GM23338 (cell line): ENCODE measurements around the gene CHMP3. TPM values are rescaled to one million over a fixed set of nuclear protein-coding genes. Genes with fewer than 3 reads are reported as not detected.

ENCODE experiments used
- ATAC-seq: fragments of 200-7000 bp; cut with Tn5 transposase; 3 replicates; pipeline ENCODE4 v1.9.1; 2020
- DNase-seq: peaks from one replicate; pipeline ENCODE4 v3.0.0-alpha.2; 2015; ENCODE audit warnings: low spot score
- H2AFZ ChIP-seq: fragments of 200-600 bp; sonication (generic); 2 replicates; pipeline ENCODE4 v1.8.0; 2016; ENCODE audit warnings: antibody characterized with exemption, mild to moderate bottlenecking, moderate library complexity
- H3F3A ChIP-seq: fragments of 200-600 bp; sonication (generic); replicated peaks from 2 replicates; pipeline ENCODE4 v1.8.0; 2017; ENCODE audit warnings: antibody characterized with exemption, mixed run types, low read depth
- H3K27ac ChIP-seq: fragments of 200-600 bp; sonication (generic); 2 replicates; pipeline ENCODE4 v1.6.1; 2016; ENCODE audit warnings: low read depth
- H3K27me3 ChIP-seq: fragments of 200-600 bp; sonication (generic); 2 replicates; pipeline ENCODE4 v1.8.0; 2016; ENCODE audit warnings: mild to moderate bottlenecking, mixed run types, moderate library complexity; ENCODE audit not compliant: insufficient read depth
- H3K36me3 ChIP-seq: fragments of 200-600 bp; sonication (generic); 2 replicates; pipeline ENCODE4 v1.8.0; 2016; ENCODE audit warnings: mild to moderate bottlenecking; ENCODE audit not compliant: insufficient read depth
- H3K4me1 ChIP-seq: fragments of 200-600 bp; sonication (generic); 2 replicates; pipeline ENCODE4 v1.8.0; 2016; ENCODE audit warnings: mild to moderate bottlenecking, moderate library complexity; ENCODE audit not compliant: insufficient read depth
- H3K4me2 ChIP-seq: fragments of 200-600 bp; sonication (generic); 2 replicates; pipeline ENCODE4 v1.7.1; 2017; ENCODE audit warnings: mixed run types
- H3K4me3 ChIP-seq: fragments of 200-600 bp; sonication (generic); 2 replicates; pipeline ENCODE4 v1.6.1; 2016; ENCODE audit warnings: mixed run types
- H3K79me2 ChIP-seq: fragments of 200-600 bp; sonication (generic); replicated peaks from 2 replicates; pipeline ENCODE4 v1.8.0; 2017; ENCODE audit warnings: mild to moderate bottlenecking; ENCODE audit not compliant: insufficient read depth
- H3K9me2 ChIP-seq: fragments of 200-600 bp; sonication (generic); 2 replicates; pipeline ENCODE4 v1.8.0; 2017; ENCODE audit not compliant: insufficient read depth
- H4K20me1 ChIP-seq: fragments of 200-600 bp; sonication (generic); replicated peaks from 2 replicates; pipeline ENCODE4 v1.8.0; 2017; ENCODE audit warnings: mild to moderate bottlenecking; ENCODE audit not compliant: insufficient read depth
- H3K27ac Mint-ChIP-seq: 2 replicates; pipeline ENCODE4 v1.8.0; 2020; ENCODE audit warnings: inconsistent platforms, mild to moderate bottlenecking, moderate library complexity, mixed read lengths
- H3K27me3 Mint-ChIP-seq: 3 replicates; pipeline ENCODE4 v1.8.0; 2022; ENCODE audit warnings: low read depth, mild to moderate bottlenecking, moderate library complexity, mixed read lengths, inconsistent platforms; ENCODE audit not compliant: insufficient read depth, poor library complexity
- H3K36me3 Mint-ChIP-seq: 3 replicates; pipeline ENCODE4 v1.8.0; 2021; ENCODE audit warnings: low read depth, mild to moderate bottlenecking, inconsistent platforms, moderate library complexity, mixed read lengths
- H3K4me1 Mint-ChIP-seq: 3 replicates; pipeline ENCODE4 v1.8.0; 2020; ENCODE audit warnings: mild to moderate bottlenecking, inconsistent platforms, mixed read lengths
- H3K4me3 Mint-ChIP-seq: 3 replicates; pipeline ENCODE4 v1.8.0; 2021; ENCODE audit warnings: moderate library complexity, mild to moderate bottlenecking, inconsistent platforms, mixed read lengths
- H3K9me3 Mint-ChIP-seq: 3 replicates; pipeline ENCODE4 v1.8.0; 2020; ENCODE audit warnings: moderate library complexity, mild to moderate bottlenecking, inconsistent platforms, mixed read lengths
- CREB1 ChIP-seq: fragments of 250-450 bp; sonication (Bioruptor Pico); IDR thresholded peaks from 2 replicates; pipeline ENCODE4 v1.5.0; 2020; ENCODE audit warnings: low read depth, mild to moderate bottlenecking, moderate library complexity
- EZH2 ChIP-seq: fragments of 200-600 bp; sonication (generic); IDR thresholded peaks from one replicate; pipeline ENCODE4 v1.8.0; 2017; ENCODE audit warnings: antibody characterized with exemption, mild to moderate bottlenecking, low read depth; ENCODE audit not compliant: unreplicated experiment
- EZH2phosphoT487 ChIP-seq: fragments of 200-600 bp; sonication (generic); IDR thresholded peaks from one replicate; pipeline ENCODE4 v1.8.1; 2018; ENCODE audit warnings: antibody characterized with exemption; ENCODE audit not compliant: unreplicated experiment
- JUNB ChIP-seq: IDR thresholded peaks from one replicate; pipeline ENCODE4 v1.6.1; 2016; ENCODE audit warnings: antibody characterized with exemption; ENCODE audit not compliant: unreplicated experiment
- NANOG ChIP-seq: IDR thresholded peaks from 2 replicates; pipeline ENCODE4 v1.6.1; 2016; ENCODE audit warnings: antibody characterized with exemption, borderline replicate concordance
- POLR2AphosphoS5 ChIP-seq: IDR thresholded peaks from 2 replicates; pipeline ENCODE4 v1.6.1; 2016; ENCODE audit warnings: antibody characterized with exemption, low read depth
- STAT1 ChIP-seq: IDR thresholded peaks from one replicate; pipeline ENCODE4 v1.6.1; 2016; ENCODE audit warnings: antibody characterized with exemption; ENCODE audit not compliant: unreplicated experiment
- ZNF114 ChIP-seq: fragments of 250-450 bp; sonication (Bioruptor Pico); IDR thresholded peaks from 2 replicates; pipeline ENCODE4 v1.5.0; 2020; ENCODE audit warnings: mild to moderate bottlenecking, moderate library complexity
- ZNF331 ChIP-seq: fragments of 250-450 bp; sonication (Bioruptor Pico); IDR thresholded peaks from 2 replicates; pipeline ENCODE4 v1.5.0; 2020; ENCODE audit warnings: low read depth, mild to moderate bottlenecking, moderate library complexity
- polyA plus RNA-seq: library from polyadenylated mRNA; unstranded; fragments of >200 nt; fragmentation: Nextera tagmentation; extraction: Ambion mirVana; gene quantifications from 2 replicates; pipeline ENCODE4 v1.2.1, GENCODE V29; 2016
- total RNA-seq: library from RNA; depleted of rRNA; stranded (reverse); fragments of >200 nt; shearing (Covaris generic); gene quantifications from 2 replicates; pipeline ENCODE4 v1.2.3, GENCODE V29; 2014
- TF ChIP-seq, protein P1 (sequence below): IDR thresholded peaks from 2 replicates; pipeline ENCODE4 v1.6.1; 2016; ENCODE audit warnings: antibody characterized with exemption
- TF ChIP-seq, protein P2 (sequence below): fragments of 250-450 bp; sonication (Bioruptor Pico); IDR thresholded peaks from 2 replicates; pipeline ENCODE4 v1.5.0; 2020; ENCODE audit warnings: mild to moderate bottlenecking, moderate library complexity
- TF ChIP-seq, protein P3 (sequence below), 2 experiments: fragments of 200-600 bp in 1 of 2; sonication (generic) in 1 of 2; conservative IDR thresholded peaks; 2 replicates each; pipeline versions ENCODE4 v1.5.1 to v1.6.1; 2016 to 2017; ENCODE audit warnings: antibody characterized with exemption in 2 of 2, low read depth in 2 of 2, mild to moderate bottlenecking in 2 of 2, moderate library complexity in 1 of 2
- TF ChIP-seq, protein P4 (sequence below): IDR thresholded peaks from one replicate; pipeline ENCODE4 v1.6.1; 2018; ENCODE audit warnings: antibody characterized with exemption; ENCODE audit not compliant: unreplicated experiment

CHMP3 gene
- total and polyA plus RNA-seq, 2 experiments from 2014 or later, result 15.5 to 15.6 TPM

DNA sequence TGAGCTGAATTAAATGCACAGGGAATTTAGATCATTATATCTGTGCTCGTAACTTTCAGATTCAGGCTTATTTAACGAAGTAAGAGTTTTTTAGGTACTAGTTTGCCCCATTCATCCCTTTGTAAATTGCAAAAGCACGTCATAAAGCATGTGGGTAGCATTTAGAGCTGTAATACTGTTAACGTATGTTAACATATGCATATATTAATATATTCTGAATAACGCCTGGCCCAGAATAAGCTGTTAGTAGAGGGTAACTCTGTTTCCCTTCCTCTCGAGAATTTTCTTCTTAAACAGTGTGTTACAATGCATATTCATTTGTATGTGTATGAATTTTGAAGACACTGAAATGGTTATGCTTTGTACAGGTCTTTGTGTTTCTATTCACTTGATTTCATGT is 91.6 kb downstream of the CHMP3 start (continued):
- TF ChIP-seq EZH2 (no peak), JUNB (no peak), CREB1 (CRISPR knock-in tag) (no peak), NANOG (no peak)

GRCh38 chr2:86470890-86471289 is 92.4 kb downstream of the CHMP3 start:
- DNase-seq, result no peak
- TF ChIP-seq, protein P1, sequence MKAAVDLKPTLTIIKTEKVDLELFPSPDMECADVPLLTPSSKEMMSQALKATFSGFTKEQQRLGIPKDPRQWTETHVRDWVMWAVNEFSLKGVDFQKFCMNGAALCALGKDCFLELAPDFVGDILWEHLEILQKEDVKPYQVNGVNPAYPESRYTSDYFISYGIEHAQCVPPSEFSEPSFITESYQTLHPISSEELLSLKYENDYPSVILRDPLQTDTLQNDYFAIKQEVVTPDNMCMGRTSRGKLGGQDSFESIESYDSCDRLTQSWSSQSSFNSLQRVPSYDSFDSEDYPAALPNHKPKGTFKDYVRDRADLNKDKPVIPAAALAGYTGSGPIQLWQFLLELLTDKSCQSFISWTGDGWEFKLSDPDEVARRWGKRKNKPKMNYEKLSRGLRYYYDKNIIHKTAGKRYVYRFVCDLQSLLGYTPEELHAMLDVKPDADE, result no peak
- TF ChIP-seq ZNF331 (CRISPR knock-in tag), result no peak
- TF ChIP-seq, protein P2, sequence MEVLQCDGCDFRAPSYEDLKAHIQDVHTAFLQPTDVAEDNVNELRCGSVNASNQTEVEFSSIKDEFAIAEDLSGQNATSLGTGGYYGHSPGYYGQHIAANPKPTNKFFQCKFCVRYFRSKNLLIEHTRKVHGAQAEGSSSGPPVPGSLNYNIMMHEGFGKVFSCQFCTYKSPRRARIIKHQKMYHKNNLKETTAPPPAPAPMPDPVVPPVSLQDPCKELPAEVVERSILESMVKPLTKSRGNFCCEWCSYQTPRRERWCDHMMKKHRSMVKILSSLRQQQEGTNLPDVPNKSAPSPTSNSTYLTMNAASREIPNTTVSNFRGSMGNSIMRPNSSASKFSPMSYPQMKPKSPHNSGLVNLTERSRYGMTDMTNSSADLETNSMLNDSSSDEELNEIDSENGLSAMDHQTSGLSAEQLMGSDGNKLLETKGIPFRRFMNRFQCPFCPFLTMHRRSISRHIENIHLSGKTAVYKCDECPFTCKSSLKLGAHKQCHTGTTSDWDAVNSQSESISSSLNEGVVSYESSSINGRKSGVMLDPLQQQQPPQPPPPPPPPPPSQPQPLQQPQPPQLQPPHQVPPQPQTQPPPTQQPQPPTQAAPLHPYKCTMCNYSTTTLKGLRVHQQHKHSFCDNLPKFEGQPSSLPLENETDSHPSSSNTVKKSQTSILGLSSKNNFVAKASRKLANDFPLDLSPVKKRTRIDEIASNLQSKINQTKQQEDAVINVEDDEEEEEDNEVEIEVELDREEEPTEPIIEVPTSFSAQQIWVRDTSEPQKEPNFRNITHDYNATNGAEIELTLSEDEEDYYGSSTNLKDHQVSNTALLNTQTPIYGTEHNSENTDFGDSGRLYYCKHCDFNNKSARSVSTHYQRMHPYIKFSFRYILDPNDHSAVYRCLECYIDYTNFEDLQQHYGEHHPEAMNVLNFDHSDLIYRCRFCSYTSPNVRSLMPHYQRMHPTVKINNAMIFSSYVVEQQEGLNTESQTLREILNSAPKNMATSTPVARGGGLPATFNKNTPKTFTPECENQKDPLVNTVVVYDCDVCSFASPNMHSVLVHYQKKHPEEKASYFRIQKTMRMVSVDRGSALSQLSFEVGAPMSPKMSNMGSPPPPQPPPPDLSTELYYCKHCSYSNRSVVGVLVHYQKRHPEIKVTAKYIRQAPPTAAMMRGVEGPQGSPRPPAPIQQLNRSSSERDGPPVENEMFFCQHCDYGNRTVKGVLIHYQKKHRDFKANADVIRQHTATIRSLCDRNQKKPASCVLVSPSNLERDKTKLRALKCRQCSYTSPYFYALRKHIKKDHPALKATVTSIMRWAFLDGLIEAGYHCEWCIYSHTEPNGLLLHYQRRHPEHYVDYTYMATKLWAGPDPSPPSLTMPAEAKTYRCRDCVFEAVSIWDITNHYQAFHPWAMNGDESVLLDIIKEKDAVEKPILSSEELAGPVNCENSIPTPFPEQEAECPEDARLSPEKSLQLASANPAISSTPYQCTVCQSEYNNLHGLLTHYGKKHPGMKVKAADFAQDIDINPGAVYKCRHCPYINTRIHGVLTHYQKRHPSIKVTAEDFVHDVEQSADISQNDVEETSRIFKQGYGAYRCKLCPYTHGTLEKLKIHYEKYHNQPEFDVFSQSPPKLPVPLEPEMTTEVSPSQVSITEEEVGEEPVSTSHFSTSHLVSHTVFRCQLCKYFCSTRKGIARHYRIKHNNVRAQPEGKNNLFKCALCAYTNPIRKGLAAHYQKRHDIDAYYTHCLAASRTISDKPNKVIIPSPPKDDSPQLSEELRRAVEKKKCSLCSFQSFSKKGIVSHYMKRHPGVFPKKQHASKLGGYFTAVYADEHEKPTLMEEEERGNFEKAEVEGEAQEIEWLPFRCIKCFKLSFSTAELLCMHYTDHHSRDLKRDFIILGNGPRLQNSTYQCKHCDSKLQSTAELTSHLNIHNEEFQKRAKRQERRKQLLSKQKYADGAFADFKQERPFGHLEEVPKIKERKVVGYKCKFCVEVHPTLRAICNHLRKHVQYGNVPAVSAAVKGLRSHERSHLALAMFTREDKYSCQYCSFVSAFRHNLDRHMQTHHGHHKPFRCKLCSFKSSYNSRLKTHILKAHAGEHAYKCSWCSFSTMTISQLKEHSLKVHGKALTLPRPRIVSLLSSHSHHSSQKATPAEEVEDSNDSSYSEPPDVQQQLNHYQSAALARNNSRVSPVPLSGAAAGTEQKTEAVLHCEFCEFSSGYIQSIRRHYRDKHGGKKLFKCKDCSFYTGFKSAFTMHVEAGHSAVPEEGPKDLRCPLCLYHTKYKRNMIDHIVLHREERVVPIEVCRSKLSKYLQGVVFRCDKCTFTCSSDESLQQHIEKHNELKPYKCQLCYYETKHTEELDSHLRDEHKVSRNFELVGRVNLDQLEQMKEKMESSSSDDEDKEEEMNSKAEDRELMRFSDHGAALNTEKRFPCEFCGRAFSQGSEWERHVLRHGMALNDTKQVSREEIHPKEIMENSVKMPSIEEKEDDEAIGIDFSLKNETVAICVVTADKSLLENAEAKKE (CRISPR knock-in tag), result no peak
- no peak for TF ChIP-seq EZH2
- no peak for TF ChIP-seq POLR2AphosphoS5
- TF ChIP-seq, protein P3, sequence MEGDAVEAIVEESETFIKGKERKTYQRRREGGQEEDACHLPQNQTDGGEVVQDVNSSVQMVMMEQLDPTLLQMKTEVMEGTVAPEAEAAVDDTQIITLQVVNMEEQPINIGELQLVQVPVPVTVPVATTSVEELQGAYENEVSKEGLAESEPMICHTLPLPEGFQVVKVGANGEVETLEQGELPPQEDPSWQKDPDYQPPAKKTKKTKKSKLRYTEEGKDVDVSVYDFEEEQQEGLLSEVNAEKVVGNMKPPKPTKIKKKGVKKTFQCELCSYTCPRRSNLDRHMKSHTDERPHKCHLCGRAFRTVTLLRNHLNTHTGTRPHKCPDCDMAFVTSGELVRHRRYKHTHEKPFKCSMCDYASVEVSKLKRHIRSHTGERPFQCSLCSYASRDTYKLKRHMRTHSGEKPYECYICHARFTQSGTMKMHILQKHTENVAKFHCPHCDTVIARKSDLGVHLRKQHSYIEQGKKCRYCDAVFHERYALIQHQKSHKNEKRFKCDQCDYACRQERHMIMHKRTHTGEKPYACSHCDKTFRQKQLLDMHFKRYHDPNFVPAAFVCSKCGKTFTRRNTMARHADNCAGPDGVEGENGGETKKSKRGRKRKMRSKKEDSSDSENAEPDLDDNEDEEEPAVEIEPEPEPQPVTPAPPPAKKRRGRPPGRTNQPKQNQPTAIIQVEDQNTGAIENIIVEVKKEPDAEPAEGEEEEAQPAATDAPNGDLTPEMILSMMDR (conservative IDR thresholded peaks at IDR 0.05; ENCODE audit: low read depth in 2 of 2), result no peak
- no peak for TF ChIP-seq ZNF114 (CRISPR knock-in tag)
- TF ChIP-seq EZH2phosphoT487, result no peak
- TF ChIP-seq STAT1, result no peak
- TF ChIP-seq NANOG, result no peak
- TF ChIP-seq, protein P4, sequence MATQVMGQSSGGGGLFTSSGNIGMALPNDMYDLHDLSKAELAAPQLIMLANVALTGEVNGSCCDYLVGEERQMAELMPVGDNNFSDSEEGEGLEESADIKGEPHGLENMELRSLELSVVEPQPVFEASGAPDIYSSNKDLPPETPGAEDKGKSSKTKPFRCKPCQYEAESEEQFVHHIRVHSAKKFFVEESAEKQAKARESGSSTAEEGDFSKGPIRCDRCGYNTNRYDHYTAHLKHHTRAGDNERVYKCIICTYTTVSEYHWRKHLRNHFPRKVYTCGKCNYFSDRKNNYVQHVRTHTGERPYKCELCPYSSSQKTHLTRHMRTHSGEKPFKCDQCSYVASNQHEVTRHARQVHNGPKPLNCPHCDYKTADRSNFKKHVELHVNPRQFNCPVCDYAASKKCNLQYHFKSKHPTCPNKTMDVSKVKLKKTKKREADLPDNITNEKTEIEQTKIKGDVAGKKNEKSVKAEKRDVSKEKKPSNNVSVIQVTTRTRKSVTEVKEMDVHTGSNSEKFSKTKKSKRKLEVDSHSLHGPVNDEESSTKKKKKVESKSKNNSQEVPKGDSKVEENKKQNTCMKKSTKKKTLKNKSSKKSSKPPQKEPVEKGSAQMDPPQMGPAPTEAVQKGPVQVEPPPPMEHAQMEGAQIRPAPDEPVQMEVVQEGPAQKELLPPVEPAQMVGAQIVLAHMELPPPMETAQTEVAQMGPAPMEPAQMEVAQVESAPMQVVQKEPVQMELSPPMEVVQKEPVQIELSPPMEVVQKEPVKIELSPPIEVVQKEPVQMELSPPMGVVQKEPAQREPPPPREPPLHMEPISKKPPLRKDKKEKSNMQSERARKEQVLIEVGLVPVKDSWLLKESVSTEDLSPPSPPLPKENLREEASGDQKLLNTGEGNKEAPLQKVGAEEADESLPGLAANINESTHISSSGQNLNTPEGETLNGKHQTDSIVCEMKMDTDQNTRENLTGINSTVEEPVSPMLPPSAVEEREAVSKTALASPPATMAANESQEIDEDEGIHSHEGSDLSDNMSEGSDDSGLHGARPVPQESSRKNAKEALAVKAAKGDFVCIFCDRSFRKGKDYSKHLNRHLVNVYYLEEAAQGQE, result no peak
- no peak for TF ChIP-seq CREB1 (CRISPR knock-in tag)
- TF ChIP-seq JUNB, result no peak
- Histone ChIP-seq H3K9me2 (no peaks in the 10 kb centered on the region), H2AFZ (no peak overlapping the region), H4K20me1 (peaks cover 14% of the 10 kb centered on the region; the same call in 1 of the 2 replicates), H3K27ac (no peak overlapping the region), H3K36me3 (peaks cover 24% of the 10 kb centered on the region), H3K4me2 (no peak overlapping the region), H3K79me2 (no peaks in the 10 kb centered on the region), H3K4me1 (no peaks in the 10 kb centered on the region), H3F3A (no peaks in the 10 kb centered on the region), H3K27me3 (no peaks in the 10 kb centered on the region), H3K4me3 (no peak overlapping the region)
- no peak overlapping the region for H3K4me3 Mint-ChIP-seq
- H3K27me3 Mint-ChIP-seq, result no peaks in the 10 kb centered on the region
- no peaks in the 10 kb centered on the region for H3K4me1 Mint-ChIP-seq
- ATAC-seq, result no peak
- H3K9me3 Mint-ChIP-seq, result no peaks in the 10 kb centered on the region
- H3K27ac Mint-ChIP-seq, result no peak overlapping the region
- H3K36me3 Mint-ChIP-seq, result peaks cover 27% of the 10 kb centered on the region
